Endothelial cell of umbilical vein (primary cell): ENCODE data around the gene PLD2. TPM values are rescaled to one million over a fixed set of nuclear protein-coding genes. Genes with fewer than 3 reads are reported as not detected.

Experiments
- BruUV-seq: library from RNA; stranded (reverse); fragments of 400-500 nt; replicated peaks from 2 replicates; lab custom pipeline; 2021; lab: Mats Ljungman, UMichigan
- CTCF ChIA-PET: fragments of 300-600, 350-600 bp; sonication (Branson Sonifier 250); formaldehyde crosslinking; loops from one replicate; lab custom pipeline; 2021; ENCODE audit warnings: antibody characterized with exemption, inconsistent platforms; lab: Charles Lee
- POLR2A ChIA-PET: fragments of 300-600, 350-600 bp; sonication (Branson Sonifier 250); formaldehyde crosslinking; loops from one replicate; lab custom pipeline; 2021; ENCODE audit warnings: antibody characterized with exemption, inconsistent platforms; lab: Charles Lee
- DNase-seq: peaks from one replicate; pipeline ENCODE4 v3.0.0-alpha.2; 2011; ENCODE audit warnings: low read depth, low spot score
- FAIRE-seq: peaks from 2 replicates; lab custom pipeline; 2011; peaks lifted over from hg19 to GRCh38; lab: Jason Lieb, UNC
- H2AFZ ChIP-seq: 2 replicates; pipeline ENCODE4 v1.6.0; 2012; ENCODE audit warnings: low read depth, low read length, control low read depth, inconsistent platforms
- H3K27ac ChIP-seq: 2 replicates; pipeline ENCODE4 v1.5.1; 2011; ENCODE audit warnings: low read depth, mild to moderate bottlenecking, control low read depth, low read length, moderate library complexity; ENCODE audit not compliant: insufficient read depth
- H3K27me3 ChIP-seq, 2 experiments: 2 replicates each; pipeline versions ENCODE4 v1.6.0 to v1.6.1; 2011; ENCODE audit warnings: low read length in 2 of 2, mixed read lengths in 1 of 2; ENCODE audit not compliant: control insufficient read depth in 2 of 2, insufficient read depth in 2 of 2
- H3K36me3 ChIP-seq, 2 experiments: 2 replicates in 1 of 2; 3 replicates in 1 of 2; pipeline ENCODE4 v1.5.1; 2011; ENCODE audit warnings: low read length in 2 of 2, mild to moderate bottlenecking in 1 of 2, moderate library complexity in 1 of 2; ENCODE audit not compliant: control insufficient read depth in 2 of 2, insufficient read depth in 2 of 2; ENCODE audit errors: extremely low read depth in 1 of 2
- H3K4me1 ChIP-seq: 3 replicates; pipeline ENCODE4 v1.5.1; 2011; ENCODE audit warnings: mild to moderate bottlenecking, low read length; ENCODE audit not compliant: control insufficient read depth, insufficient read depth; ENCODE audit errors: extremely low read depth
- H3K4me2 ChIP-seq: 2 replicates; pipeline ENCODE4 v1.6.1; 2011; ENCODE audit warnings: low read length, control low read depth, mixed read lengths; ENCODE audit not compliant: insufficient read depth
- H3K4me3 ChIP-seq, 3 experiments: fragments of 200-600 bp in 1 of 3; sonication (generic), shearing (Covaris generic) in 1 of 3; replicated peaks in 1 of 3; 2 replicates each; pipeline ENCODE4 v1.5.1; 2011 to 2016; ENCODE audit warnings: control low read depth in 3 of 3, low read length in 3 of 3, mild to moderate bottlenecking in 2 of 3, inconsistent platforms in 1 of 3, low read depth in 1 of 3, moderate library complexity in 1 of 3; ENCODE audit not compliant: insufficient read depth in 1 of 3
- H3K79me2 ChIP-seq: 2 replicates; pipeline ENCODE4 v1.6.0; 2012; ENCODE audit warnings: low read length, inconsistent platforms; ENCODE audit not compliant: control insufficient read depth, insufficient read depth
- H3K9ac ChIP-seq: replicated peaks from 2 replicates; pipeline ENCODE3; 2011; ENCODE audit warnings: low read length, control low read depth; ENCODE audit not compliant: insufficient read depth; ENCODE audit errors: extremely low read depth
- H3K9me1 ChIP-seq: replicated peaks from 3 replicates; pipeline ENCODE4 v1.6.0; 2011; ENCODE audit warnings: mild to moderate bottlenecking, low read length; ENCODE audit not compliant: control insufficient read depth, insufficient read depth; ENCODE audit errors: extremely low read depth
- H3K9me3 ChIP-seq: replicated peaks from 2 replicates; pipeline ENCODE4 v1.5.1; 2012; ENCODE audit warnings: low read length, inconsistent platforms; ENCODE audit not compliant: control insufficient read depth, insufficient read depth
- H4K20me1 ChIP-seq: replicated peaks from 2 replicates; pipeline ENCODE3; 2011; ENCODE audit warnings: mild to moderate bottlenecking, low read length; ENCODE audit not compliant: control insufficient read depth, insufficient read depth; ENCODE audit errors: extremely low read depth
- EZH2 ChIP-seq: IDR thresholded peaks from 2 replicates; pipeline ENCODE4 v1.6.1; 2012; ENCODE audit warnings: borderline replicate concordance, low read depth, mild to moderate bottlenecking, moderate library complexity, low read length, inconsistent platforms; ENCODE audit not compliant: severe bottlenecking
- FOS ChIP-seq: IDR thresholded peaks from 2 replicates; pipeline ENCODE4 v1.6.1; 2011; ENCODE audit warnings: mild to moderate bottlenecking, low read length, moderate library complexity, borderline replicate concordance; ENCODE audit not compliant: insufficient read depth
- GATA2 ChIP-seq: IDR thresholded peaks from 2 replicates; pipeline ENCODE4 v1.7.0; 2011; ENCODE audit warnings: low read depth, mild to moderate bottlenecking, moderate library complexity, mixed read lengths, low read length; ENCODE audit not compliant: insufficient read length, insufficient read depth
- JUN ChIP-seq: IDR thresholded peaks from 2 replicates; pipeline ENCODE4 v1.6.1; 2011; ENCODE audit warnings: borderline replicate concordance, low read depth; ENCODE audit not compliant: insufficient read length, insufficient read depth
- MYC ChIP-seq: IDR thresholded peaks from one replicate; pipeline ENCODE4 v1.6.1; 2011; ENCODE audit warnings: mild to moderate bottlenecking, low read depth, low read length
- POLR2A ChIP-seq: IDR thresholded peaks from 2 replicates; pipeline ENCODE4 v1.6.1; 2012; ENCODE audit warnings: low read depth, mild to moderate bottlenecking, control low read depth, low read length
- POLR2AphosphoS5 ChIP-seq: IDR thresholded peaks from 2 replicates; pipeline ENCODE4 v1.6.1; 2012; ENCODE audit warnings: low read depth, mild to moderate bottlenecking, control low read depth, low read length, moderate library complexity; ENCODE audit not compliant: insufficient read depth
- dilution Hi-C: fragments of 300-500 bp; cut with MboI; formaldehyde crosslinking; loops from one replicate; pipeline ENCODE4 v1.15.0; 2019; ENCODE audit warnings: low sequenced_read_pairs; ENCODE audit not compliant: extremely low pct_ligation_motif_present
- intact Hi-C: fragments of 100-400 bp; cut with micrococcal nuclease; formaldehyde crosslinking; loops from one replicate; pipeline ENCODE4 v1.10.0; 2022
- polyA plus RNA-seq, 4 experiments: library from polyadenylated mRNA; depleted of rRNA in 3 of 4; stranded (reverse) in 3 of 4; unstranded in 1 of 4; fragments of >200 nt; gene quantifications; 2 replicates each; pipeline versions ENCODE4 v1.2.1 to v1.2.3, GENCODE V29; 2011 to 2012; ENCODE audit warnings: missing spikeins in 1 of 4
- total RNA-seq: library from RNA; stranded (reverse); gene quantifications from 2 replicates; pipeline ENCODE4 v1.2.3, GENCODE V29; 2021
- TF ChIP-seq, protein P1 (sequence below): IDR thresholded peaks from 2 replicates; pipeline ENCODE4 v1.6.1; 2011; ENCODE audit not compliant: insufficient read depth, insufficient read length
- TF ChIP-seq, protein P2 (sequence below), 2 donors: IDR thresholded peaks; 1 replicate in 1 of 2; 2 replicates in 1 of 2; pipeline ENCODE4 v1.5.1; 2011; ENCODE audit warnings: low read length in 2 of 2, mild to moderate bottlenecking in 2 of 2, moderate library complexity in 2 of 2, control low read depth in 1 of 2, inconsistent platforms in 1 of 2, low read depth in 1 of 2; ENCODE audit not compliant: insufficient read depth in 1 of 2; ENCODE audit errors: extremely low read depth in 1 of 2

PLD2 gene
- total and polyA plus RNA-seq, 2 donors (not counting 3 experiments of a cell fraction or from before 2014, with no cell fraction given), result 52.3 to 54.7 TPM

DNA sequence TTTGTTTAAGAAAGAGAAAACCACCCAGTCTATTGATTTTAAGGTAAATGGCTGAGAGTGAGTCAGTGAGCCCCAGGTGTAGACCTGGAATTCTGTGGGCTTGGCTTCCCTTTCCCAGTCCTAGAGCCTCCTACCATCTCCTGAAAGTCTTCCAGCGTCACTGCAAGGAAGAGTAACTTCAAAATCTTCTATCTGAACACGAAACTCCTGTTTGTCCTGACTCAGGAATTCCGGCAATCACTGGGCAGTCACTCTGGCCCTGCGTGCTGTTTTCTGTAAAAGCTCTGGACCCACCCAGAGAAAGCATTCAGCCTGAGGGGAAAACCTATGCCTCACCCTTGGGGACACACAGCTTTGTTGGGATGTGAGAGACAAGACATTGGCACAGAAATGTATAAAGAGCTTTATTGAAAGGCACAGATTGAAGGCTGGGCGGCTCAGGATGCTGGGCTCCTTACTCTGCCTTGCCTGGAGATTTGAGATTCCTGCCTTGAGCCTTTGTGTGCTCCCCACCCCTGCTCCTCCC is 42.1 kb downstream of the PLD2 start:
- H3K36me3 ChIP-seq, result peaks cover 0 to 2% of the 10 kb centered on the region in 2 experiments
- ChIA-PET CTCF (interaction anchor here (1.0 to 1.4 kb wide), 3 partner anchors 9 to 14 kb away, joined by 3 to 4 read pairs (median 3); no protein-coding TSS in a partner anchor), POLR2A (no interaction called here)
- H3K4me2 ChIP-seq, result no peak overlapping the region
- H3K79me2 ChIP-seq, result peaks cover 23% of the 10 kb centered on the region
- H3K27ac ChIP-seq, result no peak overlapping the region
- dilution Hi-C loops (no loop called here), intact Hi-C loops (no loop called here)
- no peaks in the 10 kb centered on the region for H4K20me1 ChIP-seq
- H3K4me1 ChIP-seq, result peaks cover 3% of the 10 kb centered on the region
- BruUV-seq, result no TSS peak
- TF ChIP-seq MYC (no peak), FOS (no peak), EZH2 (no peak), POLR2AphosphoS5 (no peak), POLR2A (no peak), GATA2 (no peak), JUN (no peak)
- TF ChIP-seq, protein P1, sequence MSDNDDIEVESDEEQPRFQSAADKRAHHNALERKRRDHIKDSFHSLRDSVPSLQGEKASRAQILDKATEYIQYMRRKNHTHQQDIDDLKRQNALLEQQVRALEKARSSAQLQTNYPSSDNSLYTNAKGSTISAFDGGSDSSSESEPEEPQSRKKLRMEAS, result no peak
- TF ChIP-seq, protein P2, sequence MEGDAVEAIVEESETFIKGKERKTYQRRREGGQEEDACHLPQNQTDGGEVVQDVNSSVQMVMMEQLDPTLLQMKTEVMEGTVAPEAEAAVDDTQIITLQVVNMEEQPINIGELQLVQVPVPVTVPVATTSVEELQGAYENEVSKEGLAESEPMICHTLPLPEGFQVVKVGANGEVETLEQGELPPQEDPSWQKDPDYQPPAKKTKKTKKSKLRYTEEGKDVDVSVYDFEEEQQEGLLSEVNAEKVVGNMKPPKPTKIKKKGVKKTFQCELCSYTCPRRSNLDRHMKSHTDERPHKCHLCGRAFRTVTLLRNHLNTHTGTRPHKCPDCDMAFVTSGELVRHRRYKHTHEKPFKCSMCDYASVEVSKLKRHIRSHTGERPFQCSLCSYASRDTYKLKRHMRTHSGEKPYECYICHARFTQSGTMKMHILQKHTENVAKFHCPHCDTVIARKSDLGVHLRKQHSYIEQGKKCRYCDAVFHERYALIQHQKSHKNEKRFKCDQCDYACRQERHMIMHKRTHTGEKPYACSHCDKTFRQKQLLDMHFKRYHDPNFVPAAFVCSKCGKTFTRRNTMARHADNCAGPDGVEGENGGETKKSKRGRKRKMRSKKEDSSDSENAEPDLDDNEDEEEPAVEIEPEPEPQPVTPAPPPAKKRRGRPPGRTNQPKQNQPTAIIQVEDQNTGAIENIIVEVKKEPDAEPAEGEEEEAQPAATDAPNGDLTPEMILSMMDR (IDR thresholded peaks at IDR 0.05; ENCODE audit: extremely low read depth in 1 of 2, insufficient read depth in 1 of 2, low read depth in 1 of 2, low read length in 2 of 2), result no peak
- DNase-seq, result no peak
- no peak overlapping the region for H3K4me3 ChIP-seq
- no peak overlapping the region for H2AFZ ChIP-seq
- H3K9me3 ChIP-seq, result no peaks in the 10 kb centered on the region
- H3K9me1 ChIP-seq, result no peaks in the 10 kb centered on the region
- FAIRE-seq, result no peak
- H3K27me3 ChIP-seq, result no peaks in the 10 kb centered on the region
- no peak overlapping the region for H3K9ac ChIP-seq
